OCI-LY3 (cell line): ENCODE results near the gene SNAP47.

Source experiments
- H2AFZ ChIP-seq: fragments of 200-600, 300-600 bp; shearing (Covaris generic); 2 replicates; pipeline ENCODE4 v1.6.0; 2014; ENCODE audit warnings: antibody characterized with exemption, low read depth, low read length
- H3K27ac ChIP-seq: fragments of 200-600, 300-600 bp; sonication (generic); 2 replicates; pipeline ENCODE4 v1.5.1; 2014; ENCODE audit warnings: mild to moderate bottlenecking, low read length, moderate library complexity, mixed read lengths
- H3K27me3 ChIP-seq: fragments of 200-600, 300-600 bp; sonication (generic); 2 replicates; pipeline ENCODE4 v1.6.1; 2014; ENCODE audit warnings: low read depth, low read length, mixed read lengths
- H3K36me3 ChIP-seq: fragments of 200-600, 300-600 bp; sonication (generic); replicated peaks from 2 replicates; pipeline ENCODE3; 2014; ENCODE audit warnings: low read depth, low read length, mixed read lengths
- H3K4me1 ChIP-seq: fragments of 300-600, 200-600 bp; sonication (generic); 2 replicates; pipeline ENCODE4 v1.6.1; 2014; ENCODE audit warnings: low read length, mixed read lengths
- H3K4me2 ChIP-seq: fragments of 200-600, 300-600 bp; sonication (generic); 2 replicates; pipeline ENCODE4 v1.6.1; 2014; ENCODE audit warnings: low read length, mixed read lengths
- H3K4me3 ChIP-seq: fragments of 300-600, 200-600 bp; sonication (generic); 2 replicates; pipeline ENCODE4 v1.5.1; 2014; ENCODE audit warnings: antibody characterized with exemption, mild to moderate bottlenecking, low read length, moderate library complexity
- H3K79me2 ChIP-seq: fragments of 300-600, 200-600 bp; shearing (Covaris generic); 2 replicates; pipeline ENCODE4 v1.6.1; 2014; ENCODE audit warnings: mild to moderate bottlenecking, low read length, mixed read lengths
- H3K9ac ChIP-seq: fragments of 300-600, 200-600 bp; shearing (Covaris generic); 2 replicates; pipeline ENCODE4 v1.6.0; 2014; ENCODE audit warnings: mild to moderate bottlenecking, low read length, moderate library complexity
- H3K9me3 ChIP-seq: fragments of 200-600, 300-600 bp; shearing (Covaris generic); 2 replicates; pipeline ENCODE4 v1.6.1; 2014; ENCODE audit warnings: low read length, mixed read lengths; ENCODE audit not compliant: insufficient read depth
- H4K20me1 ChIP-seq: fragments of 200-600, 300-600 bp; sonication (generic); 2 replicates; pipeline ENCODE4 v1.6.1; 2016; ENCODE audit warnings: low read length, mixed read lengths; ENCODE audit not compliant: insufficient read depth
- EZH2phosphoT487 ChIP-seq: fragments of 200-600 bp; shearing (Covaris generic); IDR thresholded peaks from 2 replicates; pipeline ENCODE4 v1.6.1; 2018; ENCODE audit warnings: antibody characterized with exemption, mixed run types, low read depth
- TF ChIP-seq, protein P1 (sequence below): fragments of 200-600, 300-600 bp; sonication (generic); IDR thresholded peaks from 2 replicates; pipeline ENCODE4 v1.5.1; 2014; ENCODE audit warnings: antibody characterized with exemption, low read length, low read depth

Gene SNAP47

DNA sequence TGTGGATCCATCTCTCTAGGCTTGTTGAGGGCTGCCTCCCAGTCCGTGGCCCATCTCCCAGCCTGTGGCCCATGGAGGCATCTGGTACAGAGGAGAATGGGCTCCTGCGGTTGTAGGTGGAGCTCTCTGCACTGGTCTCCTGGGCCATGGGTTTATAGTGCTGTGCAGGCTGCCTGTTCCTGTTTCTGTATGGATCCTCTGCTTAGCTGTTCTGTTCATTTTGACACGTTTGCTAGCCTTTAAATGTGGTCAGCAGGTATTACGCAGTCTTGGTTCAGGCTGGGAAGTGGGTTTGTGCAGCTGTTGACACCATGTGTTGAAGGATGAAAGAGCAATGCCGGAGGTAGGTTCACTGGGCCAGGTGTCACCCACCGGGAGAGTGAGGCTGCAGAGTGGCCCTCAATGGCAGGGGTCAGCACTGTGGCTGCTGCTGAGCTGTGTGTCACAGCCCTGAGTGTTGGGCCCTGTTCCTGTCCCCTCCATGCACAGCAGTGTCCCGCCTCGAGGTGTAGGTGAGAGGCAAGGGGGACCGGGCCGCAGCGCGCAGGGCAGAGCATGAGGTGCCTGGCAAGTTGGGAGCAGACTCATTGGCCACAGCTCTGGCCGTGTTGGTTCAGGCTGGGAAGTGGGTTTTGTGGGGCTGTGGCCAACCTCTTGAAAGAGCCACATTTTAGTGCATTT lies 39.0 kb downstream of the SNAP47 start:
- Histone ChIP-seq H3K27me3 (no peaks in the 10 kb centered on the region), H3K4me2 (no peak overlapping the region), H2AFZ (no peak overlapping the region), H3K9ac (no peak overlapping the region), H3K79me2 (peaks cover 7% of the 10 kb centered on the region; the same call in 1 of the 2 replicates), H3K4me1 (no peaks in the 10 kb centered on the region), H4K20me1 (peaks cover 10% of the 10 kb centered on the region; the same call in 1 of the 2 replicates), H3K4me3 (no peak overlapping the region), H3K27ac (no peak overlapping the region), H3K36me3 (peaks cover 69% of the 10 kb centered on the region), H3K9me3 (no peaks in the 10 kb centered on the region)
- no peak for TF ChIP-seq EZH2phosphoT487
- TF ChIP-seq, protein P1, sequence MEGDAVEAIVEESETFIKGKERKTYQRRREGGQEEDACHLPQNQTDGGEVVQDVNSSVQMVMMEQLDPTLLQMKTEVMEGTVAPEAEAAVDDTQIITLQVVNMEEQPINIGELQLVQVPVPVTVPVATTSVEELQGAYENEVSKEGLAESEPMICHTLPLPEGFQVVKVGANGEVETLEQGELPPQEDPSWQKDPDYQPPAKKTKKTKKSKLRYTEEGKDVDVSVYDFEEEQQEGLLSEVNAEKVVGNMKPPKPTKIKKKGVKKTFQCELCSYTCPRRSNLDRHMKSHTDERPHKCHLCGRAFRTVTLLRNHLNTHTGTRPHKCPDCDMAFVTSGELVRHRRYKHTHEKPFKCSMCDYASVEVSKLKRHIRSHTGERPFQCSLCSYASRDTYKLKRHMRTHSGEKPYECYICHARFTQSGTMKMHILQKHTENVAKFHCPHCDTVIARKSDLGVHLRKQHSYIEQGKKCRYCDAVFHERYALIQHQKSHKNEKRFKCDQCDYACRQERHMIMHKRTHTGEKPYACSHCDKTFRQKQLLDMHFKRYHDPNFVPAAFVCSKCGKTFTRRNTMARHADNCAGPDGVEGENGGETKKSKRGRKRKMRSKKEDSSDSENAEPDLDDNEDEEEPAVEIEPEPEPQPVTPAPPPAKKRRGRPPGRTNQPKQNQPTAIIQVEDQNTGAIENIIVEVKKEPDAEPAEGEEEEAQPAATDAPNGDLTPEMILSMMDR = no peak

DNA sequence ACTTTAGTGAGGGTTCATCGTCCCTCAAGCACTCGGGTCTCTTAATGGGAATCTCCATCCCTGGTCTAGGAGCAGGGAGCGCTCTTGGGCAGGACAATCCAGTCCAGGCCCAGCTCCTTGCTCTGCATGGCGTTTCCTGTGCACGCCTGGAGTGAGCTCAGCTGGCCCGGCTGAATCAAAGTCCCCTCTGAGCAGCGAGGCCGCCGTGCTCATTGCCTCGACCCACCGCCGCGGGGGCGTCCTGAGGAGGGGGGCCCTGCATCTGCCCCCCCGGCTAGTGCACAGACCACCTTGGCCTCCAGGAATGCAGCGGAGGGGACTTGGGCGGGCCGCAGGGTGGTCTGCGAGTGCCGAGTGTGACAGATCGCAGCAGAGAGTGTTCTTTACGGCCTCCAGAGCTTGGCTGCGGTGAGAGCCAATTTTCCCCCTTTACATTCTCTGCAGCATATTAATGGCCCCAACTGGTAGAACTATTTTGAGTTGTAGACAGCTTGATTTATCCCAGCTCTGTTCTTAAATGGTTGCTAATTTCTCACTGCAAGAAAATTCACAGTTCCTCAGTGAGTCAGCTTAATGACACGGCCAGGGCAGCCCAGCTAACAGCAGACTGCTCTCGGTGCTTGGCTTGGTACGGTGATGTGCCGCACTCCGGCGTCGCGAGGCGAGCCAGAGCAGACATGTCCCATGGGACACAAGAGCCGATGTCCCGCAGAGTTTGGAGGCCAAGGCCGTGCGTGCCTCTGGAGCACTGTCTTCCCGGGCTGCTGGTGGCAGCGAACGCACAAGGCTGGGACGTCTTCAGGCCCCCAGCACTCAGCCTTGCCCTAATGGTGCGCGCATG lies 39.8 kb downstream of the SNAP47 start:
- no peak overlapping the region for H3K4me2 ChIP-seq

DNA sequence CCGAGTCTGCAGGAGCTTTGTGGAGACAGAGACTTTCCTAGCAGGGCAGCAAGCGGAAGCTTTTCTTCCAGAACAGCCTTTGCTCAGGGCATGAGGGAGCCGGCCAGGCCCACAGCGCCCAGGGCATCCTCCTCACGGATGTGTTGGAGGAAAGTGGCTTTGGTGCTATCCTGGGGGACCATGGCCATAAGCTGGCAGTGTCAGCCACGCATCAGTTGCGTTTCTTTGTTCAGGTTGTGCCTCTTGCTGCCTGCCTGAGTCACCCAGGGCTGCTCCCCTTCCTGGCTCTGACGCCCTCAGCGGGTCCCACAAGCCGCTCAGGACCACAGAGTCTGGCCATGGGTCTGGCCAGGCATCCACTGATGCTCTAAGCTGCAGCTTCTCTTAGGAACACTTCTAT lies 40.6 kb downstream of the SNAP47 start:
- Histone ChIP-seq H3K4me1 (no peaks in the 10 kb centered on the region), H3K79me2 (0 out of 2 replicates have a peak, but pooled peaks cover 3% of the 10 kb centered on the region), H3K36me3 (peaks cover 55% of the 10 kb centered on the region), H3K4me2 (no peak overlapping the region), H3K27ac (no peak overlapping the region), H3K4me3 (no peak overlapping the region), H3K27me3 (no peaks in the 10 kb centered on the region), H3K9me3 (no peaks in the 10 kb centered on the region), H3K9ac (no peak overlapping the region), H2AFZ (no peak overlapping the region), H4K20me1 (peaks cover 5% of the 10 kb centered on the region; the same call in 1 of the 2 replicates)
- no peak for TF ChIP-seq EZH2phosphoT487
- TF ChIP-seq, protein P1 = no peak

More for the DNA sequence above, 39.8 kb downstream of the SNAP47 start:
- no peak overlapping the region for H3K9ac ChIP-seq
- peaks cover 10% of the 10 kb centered on the region; the same call in 1 of the 2 replicates for H4K20me1 ChIP-seq
- no peaks in the 10 kb centered on the region for H3K4me1 ChIP-seq
- no peak overlapping the region for H2AFZ ChIP-seq
- H3K27me3 ChIP-seq = no peaks in the 10 kb centered on the region
- H3K36me3 ChIP-seq = peaks cover 60% of the 10 kb centered on the region
- peaks cover 7% of the 10 kb centered on the region; the same call in 1 of the 2 replicates for H3K79me2 ChIP-seq
- no peak for TF ChIP-seq EZH2phosphoT487
- no peaks in the 10 kb centered on the region for H3K9me3 ChIP-seq
- H3K27ac ChIP-seq = no peak overlapping the region
- H3K4me3 ChIP-seq = no peak overlapping the region

DNA sequence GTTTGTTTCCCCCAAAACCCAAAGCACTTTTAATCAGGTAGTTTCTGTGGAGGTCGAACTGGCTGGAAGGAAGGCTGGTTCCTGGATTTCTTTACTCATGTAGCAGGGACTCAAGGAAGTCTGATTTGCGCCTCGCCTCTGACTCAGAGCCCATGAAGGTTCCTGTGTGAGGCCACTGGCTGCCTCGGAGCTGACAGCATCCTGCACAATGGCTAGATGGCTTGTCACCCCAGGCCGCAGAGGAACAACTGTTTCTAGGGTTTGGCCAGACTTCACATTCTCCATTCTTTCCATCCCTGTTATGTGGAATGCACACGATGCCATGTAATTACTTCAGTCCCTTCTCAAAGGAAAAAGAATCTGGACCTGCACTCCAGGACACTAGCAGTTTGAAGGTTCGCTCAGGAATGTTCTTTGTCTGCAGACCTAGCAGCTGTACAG lies 41.1 kb downstream of the SNAP47 start:
- no peak for TF ChIP-seq EZH2phosphoT487
- TF ChIP-seq, protein P1 = no peak
- H3K79me2 ChIP-seq = 0 out of 2 replicates have a peak, but pooled peaks cover 3% of the 10 kb centered on the region
- no peak overlapping the region for H2AFZ ChIP-seq
- H3K4me1 ChIP-seq = no peaks in the 10 kb centered on the region
- H3K27me3 ChIP-seq = no peaks in the 10 kb centered on the region
- no peak overlapping the region for H3K27ac ChIP-seq
- no peak overlapping the region for H3K4me3 ChIP-seq
- peaks cover 57% of the 10 kb centered on the region for H3K36me3 ChIP-seq
- H3K9me3 ChIP-seq = no peaks in the 10 kb centered on the region
- H4K20me1 ChIP-seq = 0 out of 2 replicates have a peak, but pooled peaks cover 4% of the 10 kb centered on the region
- H3K9ac ChIP-seq = no peak overlapping the region
- H3K4me2 ChIP-seq = no peak overlapping the region
